Activated CD4-positive, alpha-beta memory T cell treated with anti-CD3 and anti-CD28 coated beads for 36 hours (primary cell): ENCODE measurements around the gene CYTH4. TPM values are rescaled to one million over a fixed set of nuclear protein-coding genes. Genes with fewer than 3 reads are reported as not detected.

Experiments used
- CTCF ChIA-PET: fragments of 350-600 bp; sonication (Branson Sonifier 250); formaldehyde crosslinking; loops from one replicate; lab custom pipeline; 2021; ENCODE audit warnings: antibody characterized with exemption, inconsistent platforms; lab: Charles Lee
- POLR2A ChIA-PET: fragments of 350-600 bp; sonication (Branson Sonifier 250); formaldehyde crosslinking; loops from one replicate; lab custom pipeline; 2021; ENCODE audit warnings: antibody characterized with exemption; lab: Charles Lee
- DNase-seq: peaks from one replicate; pipeline ENCODE4 v3.0.0-alpha.2; 2020
- H3K27ac Mint-ChIP-seq: one replicate; pipeline ENCODE4 v1.8.0; 2021; ENCODE audit warnings: mixed read lengths
- H3K27me3 Mint-ChIP-seq: one replicate; pipeline ENCODE4 v1.8.0; 2021; ENCODE audit warnings: mixed read lengths
- H3K36me3 Mint-ChIP-seq: one replicate; pipeline ENCODE4 v1.8.0; 2021; ENCODE audit warnings: mixed read lengths
- H3K4me1 Mint-ChIP-seq: one replicate; pipeline ENCODE4 v1.8.0; 2021; ENCODE audit warnings: low read depth, mixed read lengths
- H3K4me3 Mint-ChIP-seq: one replicate; pipeline ENCODE4 v1.8.0; 2021; ENCODE audit warnings: mild to moderate bottlenecking, mixed read lengths
- H3K9me3 Mint-ChIP-seq: one replicate; pipeline ENCODE4 v1.8.0; 2021; ENCODE audit warnings: mixed read lengths
- intact Hi-C: fragments of 100-400 bp; cut with micrococcal nuclease; formaldehyde crosslinking; loops from one replicate; pipeline ENCODE4 v1.15.1; 2023
- total RNA-seq, 2 experiments: library from RNA; stranded (reverse); gene quantifications; one replicate each; pipeline ENCODE4 v1.2.3, GENCODE V29; 2021

The CYTH4 gene
- total RNA-seq, 2 experiments from 2014 or later: 58.7 to 60.5 TPM

GRCh38 chr22:37283393-37283937 lies 1.2 kb downstream of the CYTH4 start:
- intact Hi-C loops: no loop called here
- CTCF ChIA-PET: interaction anchor here (1.1 to 1.6 kb wide), 4 partner anchors 12 to 22 kb away, joined by 4 to 7 read pairs (median 5); no protein-coding TSS in a partner anchor

DNA sequence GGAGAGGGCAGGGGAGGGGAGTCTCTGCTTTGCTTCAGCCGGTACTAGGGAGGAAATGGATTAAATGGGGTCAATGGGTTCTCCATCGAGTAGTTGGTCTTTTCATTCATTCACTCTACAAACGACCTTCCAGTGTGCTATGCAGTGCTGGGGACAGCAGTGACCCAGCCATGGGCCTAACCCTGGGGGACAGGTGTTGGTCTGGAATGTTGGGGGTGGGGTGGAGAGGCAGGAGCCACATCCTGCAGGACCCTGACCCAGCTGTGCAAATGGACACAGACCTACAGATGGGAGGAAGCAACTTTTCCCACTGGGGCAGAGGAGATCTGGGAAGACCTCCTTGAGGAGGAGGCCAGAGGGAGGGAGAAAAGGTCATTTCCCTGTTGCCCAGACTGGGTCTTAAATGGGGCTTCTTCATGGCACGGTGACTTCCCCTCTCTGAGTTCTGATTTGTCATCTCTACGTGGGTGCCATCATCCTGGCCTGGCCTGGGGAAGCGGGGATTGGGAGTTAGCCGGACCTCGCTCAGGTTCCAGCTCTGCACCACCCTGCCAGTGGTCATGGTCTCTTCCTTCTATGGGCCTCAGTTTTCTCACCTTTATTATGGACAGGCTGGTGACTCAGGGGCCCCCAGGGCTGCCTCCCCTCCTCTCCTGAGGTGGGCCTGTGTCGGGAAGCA lies 2.0 kb downstream of the CYTH4 start:
- ChIA-PET POLR2A (interaction anchor here (0.8 to 1.5 kb wide), 2 partner anchors 11 to 55 kb away, joined by 3 to 7 read pairs; no protein-coding TSS in a partner anchor), CTCF (interaction anchor here (0.8 to 2.0 kb wide), 5 partner anchors 12 to 174 kb away, joined by 3 to 6 read pairs (median 4); no protein-coding TSS in a partner anchor)
- Mint-ChIP-seq H3K4me1 (peaks cover 60% of the 10 kb centered on the region), H3K9me3 (no peaks in the 10 kb centered on the region), H3K4me3 (peak overlapping the region; percentile 82), H3K36me3 (peaks cover 20% of the 10 kb centered on the region), H3K27me3 (no peaks in the 10 kb centered on the region), H3K27ac (peak overlapping the region; percentile 94)
- no peak for DNase-seq
- intact Hi-C loops: loop anchor here (2.0 kb wide), 1 partner anchor 17 kb away; no protein-coding TSS in a partner anchor

More at GRCh38 chr22:37283393-37283937, 1.2 kb downstream of the CYTH4 start:
- peak; percentile 67 for DNase-seq
- POLR2A ChIA-PET: interaction anchor here (0.9 to 1.6 kb wide), 4 partner anchors 10 to 27 kb away, joined by 3 to 7 read pairs (median 4); no protein-coding TSS in a partner anchor
- no peaks in the 10 kb centered on the region for H3K9me3 Mint-ChIP-seq
- peaks cover 18% of the 10 kb centered on the region for H3K36me3 Mint-ChIP-seq
- no peaks in the 10 kb centered on the region for H3K27me3 Mint-ChIP-seq
- H3K27ac Mint-ChIP-seq: peak overlapping the region; percentile 94
- H3K4me1 Mint-ChIP-seq: peaks cover 52% of the 10 kb centered on the region
- peak overlapping the region; percentile 82 for H3K4me3 Mint-ChIP-seq

GRCh38 chr22:37284805-37285355 lies 2.6 kb downstream of the CYTH4 start:
- H3K4me1 Mint-ChIP-seq: peaks cover 66% of the 10 kb centered on the region
- ChIA-PET POLR2A (interaction anchor here (0.8 to 1.5 kb wide), 2 partner anchors 11 to 56 kb away, joined by 3 to 7 read pairs; no protein-coding TSS in a partner anchor), CTCF (interaction anchor here (0.8 to 2.0 kb wide), 6 partner anchors 12 to 174 kb away, joined by 3 to 6 read pairs (median 4); no protein-coding TSS in a partner anchor)

DNA sequence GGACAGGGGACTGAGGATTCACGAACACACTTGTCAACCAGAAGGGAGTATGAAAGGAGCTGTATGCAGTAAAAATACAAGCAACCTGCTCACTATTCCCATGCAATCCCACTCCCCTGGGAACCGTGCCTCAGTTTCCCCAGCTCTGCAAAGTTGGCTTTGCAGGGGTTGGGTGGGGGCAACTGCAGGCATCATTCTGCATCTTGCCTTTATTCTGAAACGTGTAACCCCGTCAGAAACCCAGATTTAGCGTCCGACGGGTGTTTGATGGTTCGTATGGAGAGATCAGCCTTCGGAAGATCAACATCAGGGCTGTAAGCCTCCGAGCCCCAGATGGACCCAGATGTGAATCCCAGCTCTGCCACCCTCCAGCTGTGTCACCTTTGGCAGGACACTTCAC lies 3.6 kb downstream of the CYTH4 start:
- intact Hi-C loops: loop anchor here (2.0 kb wide), 1 partner anchor 19 kb away; no protein-coding TSS in a partner anchor
- peaks cover 75% of the 10 kb centered on the region for H3K4me1 Mint-ChIP-seq

More at GRCh38 chr22:37284805-37285355, 2.6 kb downstream of the CYTH4 start:
- Mint-ChIP-seq H3K27ac (peak overlapping the region; percentile 94), H3K9me3 (no peaks in the 10 kb centered on the region), H3K36me3 (peaks cover 23% of the 10 kb centered on the region), H3K27me3 (no peaks in the 10 kb centered on the region), H3K4me3 (peak overlapping the region; percentile 82)
- intact Hi-C loops: loop anchor here (2.0 kb wide), 1 partner anchor 18 kb away; no protein-coding TSS in a partner anchor
- DNase-seq: peak; percentile 59

DNA sequence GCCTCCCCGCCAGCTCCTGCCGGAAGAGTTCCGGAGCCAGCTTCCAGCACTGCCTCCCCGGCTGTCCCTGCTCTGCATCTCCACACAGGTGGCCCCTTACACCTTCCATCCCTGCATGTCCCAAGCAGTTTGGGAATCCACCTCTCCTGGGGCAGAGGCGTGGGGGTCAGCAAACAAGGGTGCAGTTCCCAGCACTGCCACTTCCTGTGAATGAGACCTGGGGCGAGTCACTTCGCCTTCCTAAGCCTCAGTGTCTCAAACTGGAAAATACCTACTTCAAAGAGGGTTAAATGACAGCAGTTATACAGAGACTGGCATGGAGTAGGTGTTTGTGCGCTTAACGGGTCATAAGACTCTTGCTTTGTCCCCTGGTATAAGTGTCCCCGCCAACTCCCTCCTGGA lies 5.2 kb downstream of the CYTH4 start:
- peaks cover 81% of the 10 kb centered on the region for H3K4me1 Mint-ChIP-seq
- intact Hi-C loops: no loop called here
- POLR2A ChIA-PET: interaction anchor here (0.6 kb wide), 1 partner anchor 173 kb away, joined by 3 read pairs; no protein-coding TSS in a partner anchor
- H3K36me3 Mint-ChIP-seq: peaks cover 40% of the 10 kb centered on the region
- no peaks in the 10 kb centered on the region for H3K9me3 Mint-ChIP-seq
- H3K4me3 Mint-ChIP-seq: no peak overlapping the region
- peak overlapping the region; percentile 86 for H3K27ac Mint-ChIP-seq
- CTCF ChIA-PET: interaction anchor here (1.0 to 1.9 kb wide), 2 partner anchors 8 to 27 kb away, joined by 3 to 7 read pairs; no protein-coding TSS in a partner anchor
- peak; percentile 52 for DNase-seq
- no peaks in the 10 kb centered on the region for H3K27me3 Mint-ChIP-seq

More for the DNA sequence above, 3.6 kb downstream of the CYTH4 start:
- Mint-ChIP-seq H3K36me3 (peaks cover 26% of the 10 kb centered on the region), H3K9me3 (no peaks in the 10 kb centered on the region), H3K27me3 (no peaks in the 10 kb centered on the region), H3K4me3 (no peak overlapping the region), H3K27ac (no peak overlapping the region)
- no peak for DNase-seq
- POLR2A ChIA-PET: no interaction called here
- CTCF ChIA-PET: interaction anchor here (1.8 to 2.0 kb wide), 3 partner anchors 24 to 172 kb away, joined by 4 to 7 read pairs (median 5); no protein-coding TSS in a partner anchor

- peaks cover 43% of the 10 kb centered on the region for H3K36me3 Mint-ChIP-seq
- no peaks in the 10 kb centered on the region for H3K27me3 Mint-ChIP-seq
- intact Hi-C loops: no loop called here
- H3K27ac Mint-ChIP-seq: peak overlapping the region; percentile 77
- ChIA-PET POLR2A (no interaction called here), CTCF (no interaction called here)
- H3K4me1 Mint-ChIP-seq: peaks cover 82% of the 10 kb centered on the region
- DNase-seq: no peak
- no peaks in the 10 kb centered on the region for H3K9me3 Mint-ChIP-seq
- H3K4me3 Mint-ChIP-seq: no peak overlapping the region
These were observed 6.2 kb downstream of the CYTH4 start for GRCh38 chr22:37288521-37288920.

DNA sequence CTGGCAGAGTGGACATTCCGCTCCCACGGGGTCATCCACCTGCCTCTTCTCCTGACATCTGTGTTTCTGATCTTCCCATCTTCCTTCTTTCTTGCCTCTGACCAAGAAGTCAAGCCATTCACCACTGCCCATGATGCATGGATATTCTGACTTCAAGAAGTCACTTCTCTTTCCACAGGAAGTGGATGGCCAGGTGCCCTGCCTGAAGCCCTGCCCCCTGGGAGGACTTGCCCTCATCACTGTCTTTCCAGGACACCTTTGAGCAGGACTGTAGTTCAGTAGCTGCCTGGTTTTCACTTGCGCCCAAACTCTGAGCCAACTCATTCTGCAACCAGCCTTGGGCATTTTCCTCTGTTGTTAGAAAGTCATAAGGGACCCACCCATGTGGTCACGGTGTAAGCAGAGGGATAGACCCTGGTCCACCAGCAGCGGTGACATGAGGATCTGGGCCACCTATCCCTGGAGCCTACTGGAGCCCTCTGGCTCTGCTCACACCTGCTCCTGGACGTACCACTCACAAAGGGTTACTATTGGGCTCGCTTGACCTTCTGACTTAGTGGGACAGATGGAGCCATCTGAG lies 6.9 kb downstream of the CYTH4 start:
- peaks cover 81% of the 10 kb centered on the region for H3K4me1 Mint-ChIP-seq
- H3K4me3 Mint-ChIP-seq: no peak overlapping the region
- intact Hi-C loops: no loop called here
- peaks cover 42% of the 10 kb centered on the region for H3K36me3 Mint-ChIP-seq
- peak overlapping the region; percentile 77 for H3K27ac Mint-ChIP-seq
- no peaks in the 10 kb centered on the region for H3K27me3 Mint-ChIP-seq
- ChIA-PET CTCF (interaction anchor here (0.7 to 1.0 kb wide), 4 partner anchors 9 to 901 kb away, joined by 3 to 4 read pairs (median 3); partner anchors contain the start of gene MYH9), POLR2A (interaction anchor here (1.8 kb wide), 1 partner anchor 15 kb away, joined by 3 read pairs; no protein-coding TSS in a partner anchor)
- DNase-seq: peak; percentile 38
- H3K9me3 Mint-ChIP-seq: no peaks in the 10 kb centered on the region

- Mint-ChIP-seq H3K36me3 (peaks cover 39% of the 10 kb centered on the region), H3K27me3 (no peaks in the 10 kb centered on the region), H3K4me3 (no peak overlapping the region), H3K4me1 (peaks cover 82% of the 10 kb centered on the region), H3K9me3 (no peaks in the 10 kb centered on the region), H3K27ac (no peak overlapping the region)
- intact Hi-C loops: no loop called here
- POLR2A ChIA-PET: interaction anchor here (1.8 kb wide), 1 partner anchor 13 kb away, joined by 3 read pairs; no protein-coding TSS in a partner anchor
- DNase-seq: no peak
- CTCF ChIA-PET: interaction anchor here (0.6 to 1.1 kb wide), 4 partner anchors 9 to 182 kb away, joined by 3 read pairs; no protein-coding TSS in a partner anchor
These were observed 8.4 kb downstream of the CYTH4 start for GRCh38 chr22:37290737-37291136.

GRCh38 chr22:37291559-37292298 lies 9.4 kb downstream of the CYTH4 start:
- Mint-ChIP-seq H3K36me3 (peaks cover 37% of the 10 kb centered on the region), H3K4me3 (no peak overlapping the region), H3K9me3 (no peaks in the 10 kb centered on the region), H3K4me1 (peaks cover 73% of the 10 kb centered on the region), H3K27ac (peak overlapping the region; percentile 55), H3K27me3 (no peaks in the 10 kb centered on the region)
- ChIA-PET POLR2A (no interaction called here), CTCF (interaction anchor here (0.6 to 1.1 kb wide), 4 partner anchors 8 to 181 kb away, joined by 3 read pairs; no protein-coding TSS in a partner anchor)
- no peak for DNase-seq
- intact Hi-C loops: no loop called here

GRCh38 chr22:37292641-37293040 lies 10.3 kb downstream of the CYTH4 start:
- no peaks in the 10 kb centered on the region for H3K9me3 Mint-ChIP-seq
- ChIA-PET CTCF (interaction anchor here (0.6 kb wide), 1 partner anchor 314 kb away, joined by 3 read pairs; no protein-coding TSS in a partner anchor), POLR2A (no interaction called here)
- H3K4me1 Mint-ChIP-seq: peaks cover 67% of the 10 kb centered on the region
- intact Hi-C loops: no loop called here
- H3K27me3 Mint-ChIP-seq: no peaks in the 10 kb centered on the region
- no peak for DNase-seq
- no peak overlapping the region for H3K4me3 Mint-ChIP-seq
- peaks cover 37% of the 10 kb centered on the region for H3K36me3 Mint-ChIP-seq
- no peak overlapping the region for H3K27ac Mint-ChIP-seq
